ENCODE results near the gene TMEM97.

The TMEM97 gene

DNA sequence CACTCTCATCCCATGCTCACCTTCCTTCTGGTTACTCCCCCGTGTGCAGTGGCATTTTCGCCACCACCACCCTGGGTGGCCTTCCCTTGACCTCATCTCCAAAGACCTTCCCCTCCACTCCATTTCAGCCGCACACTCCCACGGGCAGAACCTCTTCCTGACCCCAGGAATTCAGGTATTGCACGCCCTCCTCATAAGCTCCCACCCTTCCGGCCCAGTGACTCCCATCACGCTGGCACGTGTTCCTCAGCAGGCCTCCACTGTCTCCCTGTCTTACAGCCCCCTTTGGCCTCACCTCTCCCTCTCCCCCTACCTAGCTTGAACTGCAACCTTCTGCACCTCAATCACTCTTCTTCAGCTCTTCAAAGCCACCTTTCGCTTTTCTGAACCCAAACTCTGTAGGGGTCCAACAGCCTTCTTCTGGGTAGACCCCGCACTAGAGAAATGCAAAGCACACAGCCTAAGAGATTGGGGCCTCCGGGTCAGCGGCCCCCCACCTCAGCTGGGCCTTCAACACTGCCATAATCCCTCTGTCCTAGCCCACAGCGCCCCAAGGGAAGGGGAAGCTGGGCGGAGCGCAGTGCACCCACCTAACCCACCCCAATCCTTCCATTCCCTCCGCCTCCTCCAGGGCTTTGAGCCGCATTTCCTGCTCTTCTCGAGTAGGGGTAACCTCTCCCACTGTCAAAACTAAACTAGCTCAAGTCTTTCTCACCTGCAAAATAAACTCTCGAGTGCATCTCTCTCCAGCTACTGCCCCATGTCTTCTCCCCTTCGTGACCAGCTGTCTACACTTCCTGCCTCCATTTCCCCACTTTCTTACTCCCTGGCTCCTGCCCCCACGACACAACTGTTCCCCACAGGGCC is 1.7 kb upstream of the TMEM97 start:
- DNase-seq: no peak

DNA sequence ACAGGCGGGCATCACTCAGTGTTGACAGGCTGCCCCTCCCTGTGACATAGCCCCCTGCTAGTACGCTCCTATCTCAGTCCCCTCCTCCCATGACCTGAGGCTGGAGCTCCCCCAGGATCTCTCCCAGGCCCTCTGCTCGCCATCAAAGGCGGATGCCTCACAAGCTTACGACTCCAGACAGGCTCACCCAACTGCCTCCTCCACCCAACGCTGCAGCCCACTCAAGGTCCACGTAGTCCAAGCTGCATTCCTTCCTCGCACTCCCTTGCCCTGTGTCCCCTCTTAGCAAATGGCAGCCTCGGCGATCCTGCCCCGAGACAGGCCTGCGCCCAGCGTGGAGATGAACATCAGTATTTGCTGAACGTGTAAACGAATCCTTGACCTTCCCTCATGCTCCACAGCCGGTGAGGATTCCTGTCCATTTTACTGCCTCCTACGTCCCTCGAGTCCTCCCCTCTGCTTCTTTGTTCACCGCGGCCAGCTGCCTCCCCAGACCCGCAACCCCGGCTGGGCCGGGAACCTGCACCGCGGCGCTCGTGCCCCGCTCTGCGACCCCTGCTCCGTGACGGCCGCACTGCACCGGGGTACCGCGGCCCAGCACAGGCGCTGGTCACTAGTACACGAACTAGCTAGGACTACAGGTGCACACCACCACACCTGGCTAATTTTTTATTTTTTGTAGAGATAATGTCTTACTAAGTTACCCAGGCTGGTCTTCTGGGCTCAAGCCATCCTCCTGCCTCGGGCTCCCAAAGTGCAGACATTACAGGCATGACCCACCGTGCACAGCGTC is 838 bp upstream of the TMEM97 start:
- DNase-seq: no peak

DNA sequence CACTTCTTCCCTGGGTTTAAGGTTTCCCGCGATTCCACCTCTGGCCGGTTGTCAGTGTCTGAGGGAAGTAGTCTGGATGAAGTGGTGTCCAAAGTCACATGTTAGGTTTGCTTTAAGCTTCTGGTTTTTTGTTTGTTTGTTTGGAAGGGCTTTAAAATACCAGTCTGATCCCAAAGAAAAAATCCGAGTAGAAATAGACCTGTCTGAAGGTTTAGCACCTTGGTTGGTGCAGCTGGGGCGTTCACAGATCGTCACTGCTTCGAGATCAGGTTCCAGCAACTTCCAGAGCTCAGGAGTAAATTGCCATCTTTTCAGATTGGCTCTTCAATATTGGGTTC is 567 bp downstream of the TMEM97 start:
- peak in 1 of 2 experiments; percentile 23 for DNase-seq

DNA sequence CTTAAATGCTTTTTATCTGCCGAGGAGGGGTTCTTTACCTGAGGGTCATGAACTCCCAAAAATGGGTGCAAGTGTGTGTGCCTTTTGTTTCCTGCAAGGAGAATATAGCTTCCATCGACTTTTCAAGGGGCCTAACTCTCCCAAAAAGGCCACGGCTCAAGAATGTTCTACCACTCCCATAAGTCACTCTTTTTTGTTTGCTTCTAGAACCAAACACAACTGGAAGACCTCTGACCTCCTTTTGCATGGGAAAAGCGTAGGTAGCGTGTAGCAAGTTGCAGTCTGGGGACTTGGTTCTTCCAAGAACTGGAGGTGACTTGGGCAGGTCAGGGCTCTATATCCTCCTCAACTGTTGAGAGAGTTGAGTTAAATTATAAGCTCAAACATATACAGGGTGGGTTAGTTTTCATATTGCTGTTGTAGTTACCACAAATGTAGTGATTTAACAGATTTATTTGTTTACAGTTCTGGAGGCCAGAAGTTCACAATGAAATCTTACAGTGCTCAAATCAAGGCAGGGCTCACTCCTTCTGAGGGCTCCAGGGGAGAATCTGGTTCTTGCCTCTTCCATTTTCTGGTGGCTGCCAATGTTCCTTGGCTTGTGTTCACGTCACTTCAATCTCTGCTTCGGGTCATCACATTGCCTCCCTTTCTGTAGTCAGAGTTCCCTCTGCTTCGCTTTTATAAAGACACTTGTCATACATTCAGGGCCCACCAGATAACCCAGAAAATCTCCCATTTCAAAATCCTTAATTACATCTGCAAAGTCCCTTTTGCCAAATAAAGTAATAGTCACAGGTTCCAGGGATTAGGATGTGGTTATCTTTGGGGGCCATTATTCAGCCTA is 1.4 kb downstream of the TMEM97 start:
- DNase-seq: no peak

DNA sequence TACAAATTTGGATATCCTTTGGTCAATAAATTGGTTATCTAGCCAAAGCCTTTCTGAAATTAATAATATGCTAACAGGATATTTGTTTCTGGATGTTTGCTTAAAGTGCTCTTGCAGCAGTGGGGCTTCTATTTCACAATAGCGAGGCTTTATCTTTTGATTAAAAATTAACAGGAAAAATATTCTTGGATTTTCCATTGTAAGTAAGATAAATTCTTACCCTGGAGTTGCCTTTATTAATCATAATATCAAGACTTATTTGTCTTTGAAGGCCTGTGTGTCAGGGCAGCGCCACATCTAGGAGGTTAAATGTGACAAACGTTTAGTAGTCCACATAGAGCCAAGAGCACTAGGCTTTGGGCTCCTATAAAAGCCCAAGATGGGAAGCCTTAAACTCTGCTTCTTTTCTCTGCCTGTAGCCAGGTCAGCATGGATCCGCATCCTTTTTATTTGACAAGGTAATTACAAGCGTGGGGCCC is 5.3 kb downstream of the TMEM97 start:
- DNase-seq: no peak

DNA sequence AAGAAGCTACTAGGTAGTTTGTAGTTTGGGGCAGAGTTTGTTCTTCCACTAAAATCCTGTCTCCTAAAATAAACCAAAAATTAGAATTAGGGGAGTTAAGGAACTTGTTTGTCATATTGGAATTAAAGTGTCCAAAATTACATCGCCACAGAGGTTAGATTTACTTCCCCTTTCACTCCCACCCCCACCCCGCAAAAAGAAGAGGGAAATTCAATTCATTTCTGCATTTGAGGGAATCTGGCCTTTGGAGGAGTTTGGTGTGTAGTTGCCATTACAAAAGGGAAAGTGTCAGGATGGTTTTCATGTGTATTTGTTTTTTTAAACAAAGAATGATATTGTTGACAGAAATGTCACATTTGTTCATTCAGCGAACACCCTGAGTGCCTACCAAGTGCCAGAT is 5.8 kb downstream of the TMEM97 start:
- DNase-seq: no peak

DNA sequence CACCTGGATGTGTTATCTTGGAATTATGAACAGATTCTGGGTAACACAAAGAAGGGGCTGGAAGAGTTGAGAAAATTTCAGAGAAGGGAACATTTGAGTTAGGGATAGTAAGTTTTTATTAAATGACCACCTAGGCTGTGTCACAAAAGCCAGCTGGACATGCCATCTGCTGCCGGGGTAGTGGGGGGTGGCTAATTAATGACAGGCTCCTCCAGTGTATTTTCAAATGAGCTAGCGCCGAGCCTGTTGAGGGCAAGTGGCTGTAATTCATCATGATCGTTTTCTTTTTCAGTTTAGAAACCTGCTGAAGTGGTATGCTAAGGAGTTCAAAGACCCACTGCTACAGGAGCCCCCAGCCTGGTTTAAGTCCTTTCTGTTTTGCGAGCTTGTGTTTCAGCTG is 6.2 kb downstream of the TMEM97 start:
- DNase-seq: no peak

DNA sequence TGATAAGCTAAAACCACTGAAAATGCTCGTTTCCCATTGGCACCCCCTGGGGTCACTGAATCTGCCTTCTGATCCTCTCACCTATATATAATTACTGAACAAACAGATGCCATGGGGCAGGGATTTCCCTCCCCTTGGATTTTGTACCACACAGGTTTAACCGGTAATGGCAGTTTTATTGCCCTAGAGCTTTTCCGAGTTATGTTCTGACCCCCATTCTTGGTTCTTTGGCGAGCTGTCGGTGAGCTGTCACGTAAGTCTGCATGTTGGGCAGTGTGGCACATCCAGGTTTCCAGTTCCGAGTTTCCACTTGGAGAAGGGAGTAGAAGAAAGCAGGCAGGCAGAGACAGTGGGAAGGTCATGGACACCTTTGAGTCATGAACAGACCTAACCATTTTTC is 7.1 kb downstream of the TMEM97 start:
- DNase-seq: no peak

DNA sequence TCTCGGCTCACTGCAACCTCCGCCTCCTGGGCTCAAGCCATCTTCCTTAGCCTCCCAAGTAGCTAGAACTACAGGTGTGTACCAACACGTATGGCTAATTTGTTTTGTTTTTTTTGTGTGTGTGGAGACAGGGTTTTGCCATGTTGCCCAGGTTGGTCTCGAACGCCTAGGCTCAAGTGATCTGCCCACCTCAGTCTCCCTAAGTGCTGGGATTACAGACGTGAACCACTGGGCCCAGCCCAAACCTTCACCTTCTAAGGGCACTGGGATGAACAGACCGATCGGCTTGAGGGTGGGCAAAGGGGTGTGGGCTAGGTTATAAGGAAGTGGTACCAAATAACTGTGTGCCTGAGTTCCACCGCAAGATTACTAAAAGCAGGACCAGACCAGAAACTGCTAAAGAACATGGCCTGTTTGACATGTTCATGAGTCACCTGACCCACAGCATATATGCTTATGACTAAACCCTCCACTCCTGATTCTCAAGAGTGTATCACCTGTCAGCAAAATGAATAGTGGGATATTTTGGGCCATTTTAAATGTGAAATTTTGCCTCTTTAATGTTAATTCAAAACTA is 8.1 kb downstream of the TMEM97 start:
- DNase-seq: no peak

DNA sequence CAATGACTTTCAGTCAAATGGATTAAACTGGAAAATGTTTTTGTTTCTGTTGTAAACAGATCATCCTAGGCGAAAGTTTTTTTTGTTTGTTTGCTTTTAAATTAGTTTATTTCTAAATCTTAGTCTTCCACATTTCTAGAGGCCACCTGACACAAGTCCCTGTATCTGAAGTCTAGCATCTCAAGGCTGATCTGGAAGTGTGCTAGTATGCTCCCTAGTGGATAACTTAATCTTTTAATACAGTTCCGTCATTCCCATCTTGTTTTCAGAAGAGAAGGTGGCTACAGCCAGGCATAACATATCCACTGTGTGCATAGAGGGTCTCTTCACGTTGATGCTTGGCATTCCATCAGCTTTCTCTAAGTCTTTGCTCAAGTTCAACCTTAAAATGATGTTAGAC is 8.7 kb downstream of the TMEM97 start:
- DNase-seq: peak in 1 of 2 experiments; percentile 23

DNA sequence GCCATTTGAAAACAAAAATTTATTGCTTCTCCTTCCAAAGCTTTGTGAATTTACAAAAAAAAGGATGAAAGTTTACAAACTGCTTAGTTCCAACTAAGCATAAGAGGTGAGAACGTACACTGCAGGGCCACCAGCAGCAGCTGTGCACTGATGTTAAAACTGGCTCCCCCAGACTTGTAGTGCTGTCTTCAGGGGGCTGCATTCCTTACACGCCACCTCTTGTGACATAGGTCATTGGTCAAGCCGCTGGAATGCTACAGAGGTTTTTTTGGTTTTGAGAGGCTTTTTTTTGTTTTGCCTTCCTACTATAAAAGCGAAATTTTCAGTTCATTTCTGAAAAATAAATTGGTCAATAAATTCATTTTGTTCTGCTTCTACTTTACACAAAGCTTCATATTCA is 9.3 kb downstream of the TMEM97 start:
- DNase-seq: no peak

DNA sequence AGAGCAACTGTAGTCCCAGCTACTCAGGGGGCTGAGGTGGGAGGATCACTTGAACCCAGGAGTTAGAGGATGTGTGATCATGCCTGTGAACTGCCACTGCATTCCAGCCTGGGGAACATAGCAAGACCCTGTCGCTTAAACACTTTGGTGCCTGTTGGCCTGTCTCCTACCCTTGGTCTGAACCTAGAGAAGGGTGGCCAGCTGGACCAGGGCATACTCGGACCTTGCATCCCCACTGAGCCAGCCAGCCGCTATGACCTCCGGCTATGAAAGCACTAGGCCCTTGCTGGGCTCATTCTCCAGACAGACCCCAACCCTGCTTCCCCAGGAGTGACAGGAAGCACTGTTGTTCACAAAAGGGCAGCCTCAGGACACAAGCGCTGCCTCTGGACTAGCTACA is 11.7 kb downstream of the TMEM97 start:
- no peak for DNase-seq

DNA sequence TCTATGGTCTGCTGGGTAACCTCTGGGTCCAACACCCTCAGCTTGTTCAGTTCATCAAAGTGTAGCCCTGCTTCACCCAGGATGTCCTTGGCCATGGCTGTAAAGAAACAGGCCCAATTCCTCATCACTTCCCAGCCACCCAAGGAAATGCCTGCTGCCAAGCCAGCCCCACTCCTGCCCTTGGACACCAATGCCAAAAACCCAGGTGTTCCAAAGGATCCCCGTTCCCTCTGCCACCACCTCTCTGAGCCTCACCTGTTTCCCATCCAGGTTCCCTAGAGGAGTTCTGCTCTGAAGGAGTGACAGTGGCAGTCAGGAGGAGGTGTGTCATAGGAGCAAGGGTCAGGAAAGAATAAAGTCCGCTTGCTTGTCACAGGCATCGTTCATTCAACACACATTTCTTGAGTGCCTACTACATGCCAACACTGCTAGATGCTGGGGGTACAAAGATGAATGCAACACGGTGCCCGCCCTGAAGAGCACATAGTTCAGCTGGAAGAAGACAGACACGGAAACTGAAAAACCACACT is 13.0 kb downstream of the TMEM97 start:
- no peak for DNase-seq

DNA sequence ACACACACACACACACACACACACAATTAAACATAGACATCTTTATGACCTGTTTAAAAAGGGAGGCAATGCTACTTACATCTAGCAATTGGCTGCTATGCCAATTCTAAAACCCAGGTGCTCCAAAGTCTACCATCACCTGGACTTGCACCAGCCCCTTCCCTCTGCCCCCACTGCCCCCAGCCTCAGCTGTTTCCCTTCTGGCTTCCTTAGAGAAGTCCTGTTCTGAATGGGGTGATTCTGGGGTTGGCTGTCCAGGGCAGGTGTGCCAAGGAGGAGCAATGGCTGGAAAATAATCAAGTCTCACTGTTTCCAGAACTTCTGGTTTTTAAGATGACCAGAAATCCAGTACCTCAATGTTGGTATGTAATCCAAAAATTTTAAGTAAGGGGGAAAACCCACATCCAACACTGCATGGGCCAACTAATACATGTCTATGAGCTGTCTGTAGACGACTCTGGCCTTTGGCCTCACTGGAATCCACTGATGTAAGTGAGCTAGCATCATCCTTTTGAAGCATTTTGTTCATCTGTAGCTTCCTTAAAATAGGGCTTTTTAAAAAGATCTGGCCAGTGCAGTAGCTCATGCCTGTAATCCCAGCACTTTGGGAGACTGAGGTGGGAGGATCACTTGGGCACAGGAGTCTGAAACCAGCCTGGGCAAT is 14.2 kb downstream of the TMEM97 start:
- DNase-seq: no peak

DNA sequence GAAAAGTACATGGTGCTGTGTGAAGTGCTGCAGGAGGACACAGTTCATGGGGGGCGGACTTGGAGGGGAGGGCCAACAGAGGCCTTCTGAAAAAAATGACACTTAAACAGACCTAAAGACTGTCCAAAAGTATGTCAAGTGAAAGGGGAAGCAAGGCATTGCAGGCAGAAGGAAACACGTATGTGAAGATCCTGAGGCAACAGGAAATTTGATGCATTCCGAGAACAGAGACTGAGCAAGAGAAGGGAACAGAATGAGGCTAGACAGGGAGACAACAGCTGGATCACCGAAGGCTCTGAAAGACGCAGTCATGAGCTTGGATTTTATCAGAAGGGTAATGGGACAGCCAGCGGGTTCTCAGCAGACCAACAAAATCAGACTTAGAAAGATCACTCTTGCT is 15.2 kb downstream of the TMEM97 start:
- no peak for DNase-seq

DNA sequence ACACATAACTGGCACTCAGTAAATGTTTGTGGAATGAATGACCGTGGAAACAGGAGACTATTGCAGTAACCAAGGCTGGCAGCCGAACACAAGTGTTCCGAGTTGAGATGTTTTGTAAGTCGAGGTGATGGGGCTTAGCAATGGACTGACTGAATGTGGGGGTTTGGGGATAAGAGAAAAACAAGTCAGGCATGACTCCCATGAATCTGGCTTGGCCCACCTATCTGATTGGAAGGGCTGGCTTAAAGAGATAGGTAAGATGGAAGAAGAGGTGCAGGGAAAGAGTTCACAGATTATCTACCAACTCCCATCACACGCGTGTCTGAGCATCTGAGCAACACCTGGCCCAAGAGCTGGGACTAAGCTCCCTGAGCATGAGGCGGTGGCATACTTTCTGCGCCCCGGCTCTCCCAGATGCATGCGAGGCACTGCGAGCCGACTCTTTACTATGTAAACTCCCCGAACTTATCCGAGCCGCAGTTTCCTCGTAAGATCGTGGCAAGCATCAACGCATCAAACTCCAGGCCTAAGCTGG is 15.7 kb downstream of the TMEM97 start:
- DNase-seq: no peak

DNA sequence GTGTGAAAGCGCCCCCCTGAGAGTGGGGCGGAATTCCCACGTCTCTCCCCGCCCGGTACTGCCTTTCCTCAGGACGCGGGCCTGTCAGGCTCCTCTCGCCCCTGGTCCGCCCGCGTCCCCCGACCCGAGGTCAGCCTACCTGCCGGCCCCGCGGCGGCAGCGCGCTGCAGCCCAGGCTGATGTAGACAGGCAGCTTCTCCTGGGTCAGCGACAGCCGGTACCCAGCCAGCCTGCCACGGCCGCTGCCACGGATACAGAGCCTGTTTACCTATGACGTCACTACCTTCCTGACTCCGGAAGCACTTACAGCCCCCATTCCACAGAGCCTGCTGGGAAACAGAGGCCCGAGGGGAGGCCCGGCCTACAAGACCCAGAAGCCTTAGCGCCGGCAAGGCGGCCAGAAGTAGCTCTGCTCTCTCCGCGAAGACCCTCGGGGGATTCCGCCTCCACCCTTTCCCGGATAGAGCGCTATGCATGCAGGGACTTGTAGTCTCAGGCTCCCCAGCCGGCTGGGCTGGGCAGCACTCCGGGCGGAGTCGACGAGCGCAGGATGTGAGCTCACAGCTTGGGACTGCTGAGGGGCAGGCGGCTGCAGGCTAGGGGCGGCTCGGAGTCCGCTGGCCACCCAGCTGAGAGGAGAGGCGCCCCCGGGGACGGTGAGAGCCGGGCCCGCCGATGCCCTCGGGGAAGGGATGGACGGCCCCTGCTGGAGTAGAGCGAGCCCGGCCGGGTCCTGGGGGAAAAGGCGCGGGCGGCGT is 16.4 kb downstream of the TMEM97 start, which contains the start of the genes IFT20 and TNFAIP1:
Gene IFT20 (minus strand): TSS at position 272 of the 758 bp plus-strand sequence. CDS start 3,487 bp downstream, outside the sequence.
Gene TNFAIP1 (plus strand): TSS at position 561 of the 758 bp plus-strand sequence. CDS start 3,761 bp downstream, outside the sequence.
- peak; percentile 100 for DNase-seq

DNA sequence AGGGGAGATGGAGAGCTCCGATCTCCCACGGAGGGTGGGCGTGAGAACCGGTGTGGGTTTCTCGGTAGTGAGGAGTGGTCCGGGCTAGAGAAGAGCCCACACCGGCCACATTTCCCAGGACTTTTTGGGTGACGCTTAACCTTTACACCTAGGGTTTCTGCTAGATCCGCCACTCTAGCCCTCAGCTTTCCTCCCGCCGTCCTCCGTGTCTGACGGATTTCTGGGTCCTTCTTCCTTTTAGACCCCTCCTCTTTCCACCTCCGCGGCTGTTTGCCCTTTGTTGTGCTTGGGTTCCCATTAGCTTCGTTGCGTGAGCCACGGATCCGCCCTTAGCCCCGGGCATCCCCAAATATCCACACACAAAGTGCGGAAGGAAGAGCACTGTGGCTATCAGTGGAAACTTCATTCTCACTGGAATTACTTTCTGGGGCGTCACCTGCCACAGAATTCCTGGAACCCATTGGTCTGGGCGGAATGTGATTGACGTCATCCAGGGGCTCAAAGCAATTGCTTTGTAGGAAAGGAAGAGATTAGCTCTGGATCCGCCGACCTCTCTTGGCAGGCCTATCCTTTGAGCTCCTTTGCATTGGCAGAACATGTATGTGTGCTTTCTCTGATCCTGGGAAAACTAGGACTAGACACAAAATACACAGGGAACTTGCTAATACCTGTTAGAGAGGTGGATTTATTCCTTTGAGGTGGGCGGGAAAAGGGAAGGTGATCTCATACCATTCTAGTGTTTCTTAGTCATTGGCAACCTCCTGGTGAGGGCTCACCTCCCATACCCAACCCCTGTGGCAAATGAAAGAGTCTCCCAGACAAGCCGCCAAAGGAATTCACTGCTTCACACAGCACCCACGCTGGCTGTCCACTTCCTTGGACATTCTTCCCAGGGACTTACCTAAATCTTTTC is 17.2 kb downstream of the TMEM97 start:
- peak; percentile 77 to 88 for DNase-seq

DNA sequence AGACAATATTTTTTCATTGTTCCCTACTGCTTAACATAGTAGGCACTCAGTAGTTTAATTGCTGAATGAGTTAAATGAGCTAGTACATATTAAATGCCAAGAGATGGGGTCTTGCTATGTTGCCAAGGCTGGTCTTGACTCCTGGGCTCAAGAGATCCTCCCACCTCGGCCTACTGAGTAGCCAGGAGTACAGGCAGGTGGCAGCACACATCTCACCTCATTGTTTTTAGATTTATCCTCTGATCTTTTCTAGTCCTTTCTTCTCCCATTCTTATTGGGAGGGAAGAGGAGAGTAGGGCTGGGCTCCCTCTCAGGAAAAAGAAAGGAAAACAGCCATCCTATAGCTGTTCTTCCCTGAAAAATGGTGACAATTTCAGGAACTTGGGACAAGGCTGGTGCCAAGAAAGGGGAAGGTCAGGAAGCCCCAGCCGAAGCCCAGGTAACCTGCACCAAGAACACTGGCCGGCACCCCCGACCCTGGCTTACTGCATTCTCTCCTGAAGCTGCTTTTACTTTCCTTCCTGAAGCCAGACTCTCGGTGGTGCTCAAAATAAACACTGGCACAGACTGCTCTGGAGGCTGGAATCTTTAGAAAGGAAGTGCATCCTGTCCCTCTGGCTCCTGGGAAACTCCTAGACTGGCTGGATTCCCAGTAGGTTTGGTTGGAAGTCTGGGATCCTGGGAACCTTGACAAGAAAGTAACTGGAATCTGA is 19.2 kb downstream of the TMEM97 start:
- peak in 1 of 2 experiments; percentile 74 for DNase-seq
